Measurements from ENCODE around the gene STAC3.

STAC3 gene

DNA sequence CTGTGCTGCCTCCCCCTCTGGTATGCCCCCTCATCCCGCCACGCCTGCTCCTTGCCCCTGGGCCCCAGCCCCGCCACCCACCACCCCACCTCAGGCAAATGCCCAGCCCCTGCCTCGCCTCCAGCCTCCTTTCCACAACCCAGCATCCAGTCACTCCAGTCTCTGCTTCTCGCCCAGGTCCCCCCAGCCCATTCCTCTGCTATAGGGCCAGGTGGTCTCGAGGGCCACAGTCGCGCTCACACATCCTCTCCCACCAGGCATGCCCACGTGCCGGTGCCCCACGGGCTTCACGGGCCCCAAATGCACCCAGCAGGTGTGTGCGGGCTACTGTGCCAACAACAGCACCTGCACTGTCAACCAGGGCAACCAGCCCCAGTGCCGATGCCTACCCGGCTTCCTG is 40.5 kb downstream of the STAC3 start:
- no peak for DNase-seq

DNA sequence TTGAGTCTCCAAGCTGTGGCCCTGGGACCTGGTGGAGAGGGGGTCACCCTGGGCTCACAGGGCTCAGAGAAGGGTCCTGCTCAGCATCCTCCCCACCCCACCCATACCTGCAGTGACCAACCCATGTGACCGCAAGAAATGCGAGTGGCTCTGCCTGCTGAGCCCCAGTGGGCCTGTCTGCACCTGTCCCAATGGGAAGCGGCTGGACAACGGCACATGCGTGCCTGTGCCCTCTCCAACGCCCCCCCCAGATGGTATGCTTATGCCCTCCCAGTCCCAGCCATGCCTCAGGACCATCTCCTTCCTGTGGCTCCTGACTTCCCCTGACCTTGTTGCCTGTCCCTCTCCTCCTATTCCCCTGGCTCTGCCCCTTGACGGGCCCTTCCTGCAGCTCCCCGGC is 41.1 kb downstream of the STAC3 start:
- DNase-seq: no peak

DNA sequence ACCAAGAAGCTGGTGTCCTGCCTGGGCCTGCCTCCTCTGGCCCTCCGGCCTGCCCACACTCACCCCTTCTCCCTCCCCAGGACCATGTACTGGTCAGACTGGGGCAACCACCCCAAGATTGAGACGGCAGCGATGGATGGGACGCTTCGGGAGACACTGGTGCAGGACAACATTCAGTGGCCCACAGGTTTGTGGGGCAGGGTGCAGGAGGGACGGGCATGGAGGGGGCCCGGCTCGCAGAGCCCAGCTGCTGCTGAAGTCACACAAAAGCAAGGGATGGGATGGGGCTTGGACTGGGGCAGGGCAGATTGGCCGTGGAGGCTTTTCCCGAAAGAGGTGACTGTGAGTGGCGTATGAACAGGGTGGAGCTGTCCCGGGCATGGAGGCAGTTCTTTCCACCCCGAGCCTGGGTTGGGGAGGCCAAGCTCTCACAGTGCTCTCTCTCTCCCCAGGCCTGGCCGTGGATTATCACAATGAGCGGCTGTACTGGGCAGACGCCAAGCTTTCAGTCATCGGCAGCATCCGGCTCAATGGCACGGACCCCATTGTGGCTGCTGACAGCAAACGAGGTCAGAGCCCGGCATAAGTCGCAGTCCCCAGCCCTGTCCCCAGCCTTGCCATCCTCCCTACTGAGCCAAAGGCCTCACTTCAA is 42.2 kb downstream of the STAC3 start:
- no peak for DNase-seq

DNA sequence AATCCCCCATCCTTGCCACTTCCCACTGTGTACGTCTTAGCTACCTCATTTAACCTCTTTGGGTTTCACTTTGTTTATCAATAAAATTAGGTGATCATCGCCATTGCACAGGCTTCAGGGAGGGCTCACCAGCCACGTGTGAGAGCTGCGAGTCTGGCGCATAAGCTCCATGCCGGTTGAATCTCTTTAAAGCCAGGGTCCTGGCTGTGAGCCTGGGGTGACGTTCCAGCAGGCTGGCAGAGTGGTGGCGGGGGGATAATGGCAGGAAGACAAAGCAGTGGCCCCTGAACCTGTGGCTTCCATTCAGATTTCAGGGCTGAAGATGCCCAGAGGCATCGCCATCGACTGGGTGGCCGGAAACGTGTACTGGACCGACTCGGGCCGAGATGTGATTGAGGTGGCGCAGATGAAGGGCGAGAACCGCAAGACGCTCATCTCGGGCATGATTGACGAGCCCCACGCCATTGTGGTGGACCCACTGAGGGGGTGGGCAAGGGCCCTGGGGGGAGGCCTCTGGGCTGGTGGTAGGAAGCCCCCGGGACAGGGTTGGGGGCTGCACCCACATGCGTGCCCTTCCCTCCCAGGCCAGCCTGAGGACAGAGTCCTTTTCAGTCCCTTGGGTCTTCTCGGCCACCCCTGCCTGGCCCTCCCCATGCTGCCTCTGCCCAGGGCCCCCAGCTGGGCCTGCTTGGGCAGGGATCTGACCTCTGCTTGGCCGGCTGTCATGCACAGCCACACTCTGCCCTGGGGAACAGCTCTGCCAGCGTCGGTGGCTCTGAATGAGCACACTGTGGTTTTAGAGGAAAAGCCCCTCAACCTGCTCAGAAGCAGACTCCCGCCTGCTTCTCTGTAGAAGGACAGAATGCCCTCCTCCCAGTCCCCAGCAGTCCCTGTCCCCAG is 43.0 kb downstream of the STAC3 start:
- no peak for DNase-seq

DNA sequence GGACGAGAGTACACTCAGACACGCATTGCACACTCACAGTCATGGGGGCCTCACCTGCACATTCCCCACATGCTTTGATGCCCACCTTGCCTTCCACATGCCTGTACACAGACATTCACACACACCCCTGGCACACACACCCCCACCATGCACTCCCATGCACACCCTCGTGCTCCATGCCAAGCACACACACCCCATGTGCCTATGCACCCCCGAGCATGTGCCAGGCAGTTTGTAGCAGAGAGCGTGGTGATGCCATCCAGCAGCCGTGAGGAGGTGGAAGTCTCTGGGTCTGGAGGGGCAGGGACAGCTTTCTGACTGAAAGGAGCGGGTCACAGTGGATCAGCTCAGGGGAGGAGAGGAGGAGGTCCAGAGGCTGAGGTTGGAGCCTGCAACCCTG is 45.1 kb downstream of the STAC3 start:
- DNase-seq: no peak

DNA sequence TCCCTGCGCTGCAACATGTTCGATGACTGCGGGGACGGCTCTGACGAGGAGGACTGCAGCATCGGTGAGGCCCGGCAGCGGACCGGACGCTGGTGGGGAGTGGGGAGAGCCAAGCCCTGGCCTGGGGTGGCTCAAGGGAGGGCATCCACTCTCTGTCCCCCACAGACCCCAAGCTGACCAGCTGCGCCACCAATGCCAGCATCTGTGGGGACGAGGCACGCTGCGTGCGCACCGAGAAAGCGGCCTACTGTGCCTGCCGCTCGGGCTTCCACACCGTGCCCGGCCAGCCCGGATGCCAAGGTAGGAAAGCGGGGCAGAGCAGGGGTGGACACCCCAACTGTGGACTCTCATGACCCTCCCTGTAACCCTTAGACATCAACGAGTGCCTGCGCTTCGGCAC is 45.8 kb downstream of the STAC3 start:
- DNase-seq: no peak

DNA sequence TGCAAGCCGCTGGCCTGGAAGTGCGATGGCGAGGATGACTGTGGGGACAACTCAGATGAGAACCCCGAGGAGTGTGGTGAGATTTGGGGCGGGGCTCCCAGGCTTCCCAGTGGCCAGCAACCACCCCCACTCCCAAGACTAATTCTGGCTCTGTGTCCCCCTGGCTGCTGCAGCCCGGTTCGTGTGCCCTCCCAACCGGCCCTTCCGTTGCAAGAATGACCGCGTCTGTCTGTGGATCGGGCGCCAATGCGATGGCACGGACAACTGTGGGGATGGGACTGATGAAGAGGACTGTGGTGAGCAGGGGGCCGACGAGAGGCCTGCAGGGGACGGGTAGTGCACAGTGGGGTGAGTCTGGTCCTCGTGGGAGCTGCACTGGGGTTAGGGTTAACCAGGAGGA is 46.5 kb downstream of the STAC3 start:
- no peak for DNase-seq

DNA sequence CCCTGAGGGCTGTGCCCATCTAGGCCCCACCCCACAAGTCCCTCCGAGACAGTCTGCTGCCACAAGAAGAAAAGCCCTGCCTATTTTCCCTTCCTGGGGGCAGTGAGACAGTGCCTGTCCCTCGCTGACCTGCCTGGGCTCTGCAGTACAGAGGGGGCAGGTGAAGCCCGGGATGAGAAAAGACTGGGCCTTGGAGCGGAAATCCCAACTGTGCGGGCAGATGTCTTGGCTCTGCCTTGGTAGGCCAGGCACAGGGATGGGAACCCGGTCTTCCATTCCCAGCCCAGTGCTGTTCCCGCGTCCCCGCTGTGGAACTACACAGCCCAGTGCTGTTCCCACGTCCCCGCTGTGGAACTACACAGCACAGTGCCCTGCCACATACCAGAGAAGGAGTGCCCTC is 47.2 kb downstream of the STAC3 start:
- DNase-seq: no peak

DNA sequence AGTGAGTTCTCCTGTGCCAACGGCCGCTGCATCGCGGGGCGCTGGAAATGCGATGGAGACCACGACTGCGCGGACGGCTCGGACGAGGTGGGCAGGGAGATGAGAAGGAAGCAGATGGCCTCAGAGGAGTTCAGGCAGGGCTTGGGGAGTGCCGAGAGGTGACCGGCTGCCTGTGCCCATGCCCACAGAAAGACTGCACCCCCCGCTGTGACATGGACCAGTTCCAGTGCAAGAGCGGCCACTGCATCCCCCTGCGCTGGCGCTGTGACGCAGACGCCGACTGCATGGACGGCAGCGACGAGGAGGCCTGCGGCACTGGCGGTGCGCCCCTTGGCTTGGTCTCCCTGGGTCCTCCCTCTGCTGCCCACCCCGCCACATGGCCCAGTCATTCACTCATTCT is 47.8 kb downstream of the STAC3 start:
- DNase-seq: no peak

DNA sequence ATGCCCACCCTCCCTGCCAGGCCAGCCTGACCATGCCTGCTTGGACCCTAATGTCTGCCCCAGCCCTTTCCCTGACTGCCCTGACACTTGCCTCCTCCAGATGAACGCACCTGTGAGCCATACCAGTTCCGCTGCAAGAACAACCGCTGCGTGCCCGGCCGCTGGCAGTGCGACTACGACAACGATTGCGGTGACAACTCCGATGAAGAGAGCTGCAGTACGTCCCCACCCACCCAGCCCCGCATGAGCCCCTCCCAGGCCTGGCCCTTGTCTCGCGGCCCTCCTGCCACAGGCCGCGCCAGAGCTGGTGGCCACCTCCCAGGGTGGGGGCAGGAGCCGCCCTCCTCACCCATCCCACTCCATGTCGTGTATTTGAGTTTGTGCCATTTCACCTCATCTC is 48.7 kb downstream of the STAC3 start:
- no peak for DNase-seq

DNA sequence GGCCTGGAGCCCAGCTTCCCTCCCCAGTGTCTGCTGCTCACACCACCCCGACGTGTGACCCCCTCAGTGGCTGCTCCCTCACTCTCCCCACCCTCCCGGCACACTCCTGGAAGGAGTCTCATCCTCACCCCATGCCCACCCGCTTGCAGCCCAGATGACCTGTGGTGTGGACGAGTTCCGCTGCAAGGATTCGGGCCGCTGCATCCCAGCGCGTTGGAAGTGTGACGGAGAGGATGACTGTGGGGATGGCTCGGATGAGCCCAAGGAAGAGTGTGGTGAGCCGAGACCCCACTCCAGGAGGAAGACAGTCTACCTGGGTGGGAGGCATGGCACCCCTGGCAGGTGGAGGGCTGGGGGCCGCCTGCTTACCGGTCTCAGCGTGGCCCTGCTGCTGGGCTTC is 49.4 kb downstream of the STAC3 start:
- DNase-seq: no peak

DNA sequence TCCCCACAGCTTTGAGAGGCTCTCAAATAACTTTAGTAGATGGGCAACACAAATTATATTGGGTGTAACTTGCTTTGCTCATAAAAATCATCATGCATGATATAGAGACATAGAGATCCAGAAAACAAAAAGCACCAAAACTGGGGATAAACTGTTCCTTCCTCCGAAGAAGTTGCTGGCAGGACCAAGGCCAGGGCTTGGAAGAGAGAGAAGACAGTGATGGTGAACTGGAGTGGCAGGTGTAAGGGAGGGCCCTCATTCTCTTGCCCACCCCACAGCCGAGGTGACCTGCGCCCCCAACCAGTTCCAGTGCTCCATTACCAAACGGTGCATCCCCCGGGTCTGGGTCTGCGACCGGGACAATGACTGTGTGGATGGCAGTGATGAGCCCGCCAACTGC is 49.8 kb downstream of the STAC3 start:
- no peak for DNase-seq

DNA sequence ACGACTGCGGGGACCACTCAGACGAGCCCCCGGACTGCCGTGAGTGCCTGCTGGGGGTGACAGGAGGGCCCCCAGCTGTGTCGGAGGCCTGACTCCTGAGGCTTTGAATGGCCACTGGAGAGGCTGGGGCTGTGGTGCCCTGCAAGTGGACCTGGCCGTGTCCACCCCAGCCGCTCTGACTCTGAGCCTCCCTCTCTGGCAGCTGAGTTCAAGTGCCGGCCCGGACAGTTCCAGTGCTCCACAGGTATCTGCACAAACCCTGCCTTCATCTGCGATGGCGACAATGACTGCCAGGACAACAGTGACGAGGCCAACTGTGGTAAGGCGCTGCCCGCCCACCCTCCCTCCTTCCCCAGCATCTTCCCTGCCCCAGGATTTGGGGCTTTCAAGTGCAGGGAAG is 50.5 kb downstream of the STAC3 start:
- DNase-seq: no peak

DNA sequence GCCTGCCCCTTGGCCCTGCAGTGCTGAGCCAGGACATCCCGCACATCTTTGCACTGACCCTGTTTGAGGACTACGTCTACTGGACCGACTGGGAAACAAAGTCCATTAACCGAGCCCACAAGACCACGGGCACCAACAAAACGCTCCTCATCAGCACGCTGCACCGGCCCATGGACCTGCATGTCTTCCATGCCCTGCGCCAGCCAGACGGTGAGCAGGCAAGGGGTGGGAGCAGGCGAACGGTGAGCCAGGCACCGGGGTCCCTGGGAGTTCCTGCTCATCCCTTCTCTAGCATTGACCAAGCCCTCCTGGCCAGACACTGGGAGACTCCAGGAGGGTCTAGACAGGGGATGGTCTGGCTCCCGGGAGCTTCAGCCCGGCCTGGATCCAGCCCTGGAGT is 51.8 kb downstream of the STAC3 start:
- DNase-seq: no peak

DNA sequence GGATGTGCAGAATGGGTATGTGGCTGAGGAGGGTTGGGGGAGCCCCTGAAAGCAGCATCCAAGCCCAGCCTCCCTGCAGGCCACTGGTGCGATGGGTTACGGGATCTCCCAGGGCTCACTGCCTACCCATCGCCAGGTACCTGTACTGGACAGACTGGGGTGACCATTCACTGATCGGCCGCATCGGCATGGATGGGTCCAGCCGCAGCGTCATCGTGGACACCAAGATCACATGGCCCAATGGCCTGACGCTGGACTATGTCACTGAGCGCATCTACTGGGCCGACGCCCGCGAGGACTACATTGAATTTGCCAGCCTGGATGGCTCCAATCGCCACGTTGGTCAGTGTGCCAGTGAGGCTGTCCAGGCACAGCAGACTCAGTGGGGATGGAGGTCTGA is 52.7 kb downstream of the STAC3 start:
- no peak for DNase-seq

DNA sequence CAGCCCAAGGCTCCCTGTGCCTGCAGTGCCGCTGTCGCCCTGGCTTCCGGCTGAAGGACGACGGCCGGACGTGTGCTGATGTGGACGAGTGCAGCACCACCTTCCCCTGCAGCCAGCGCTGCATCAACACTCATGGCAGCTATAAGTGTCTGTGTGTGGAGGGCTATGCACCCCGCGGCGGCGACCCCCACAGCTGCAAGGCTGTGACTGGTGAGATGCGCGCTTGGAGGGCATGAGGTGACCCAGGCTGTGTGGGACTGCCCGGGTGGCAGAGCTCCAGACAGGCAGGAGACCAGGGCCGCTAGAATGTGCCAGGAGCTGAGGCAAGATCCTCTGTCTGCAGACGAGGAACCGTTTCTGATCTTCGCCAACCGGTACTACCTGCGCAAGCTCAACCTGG is 54.0 kb downstream of the STAC3 start:
- no peak for DNase-seq

DNA sequence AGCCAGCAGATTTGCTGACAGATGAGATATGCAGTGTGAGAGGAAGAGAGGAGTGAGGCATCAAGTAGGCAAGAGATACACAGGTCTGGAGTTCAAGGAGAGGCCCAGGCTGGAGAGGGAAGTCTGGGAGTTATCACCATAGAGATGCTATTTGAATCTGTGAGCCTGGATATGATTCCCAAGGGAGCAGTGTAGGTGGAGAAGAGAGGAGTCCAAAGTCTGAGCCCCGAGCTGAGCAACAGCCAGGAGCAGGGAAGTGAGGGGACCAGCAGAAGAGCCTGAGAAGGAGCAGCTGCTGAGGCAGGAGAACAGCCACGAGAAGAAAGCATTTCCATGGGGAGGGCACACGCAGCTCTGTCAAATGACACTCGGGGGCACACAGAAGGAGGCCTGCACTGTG is 54.5 kb downstream of the STAC3 start:
- no peak for DNase-seq

DNA sequence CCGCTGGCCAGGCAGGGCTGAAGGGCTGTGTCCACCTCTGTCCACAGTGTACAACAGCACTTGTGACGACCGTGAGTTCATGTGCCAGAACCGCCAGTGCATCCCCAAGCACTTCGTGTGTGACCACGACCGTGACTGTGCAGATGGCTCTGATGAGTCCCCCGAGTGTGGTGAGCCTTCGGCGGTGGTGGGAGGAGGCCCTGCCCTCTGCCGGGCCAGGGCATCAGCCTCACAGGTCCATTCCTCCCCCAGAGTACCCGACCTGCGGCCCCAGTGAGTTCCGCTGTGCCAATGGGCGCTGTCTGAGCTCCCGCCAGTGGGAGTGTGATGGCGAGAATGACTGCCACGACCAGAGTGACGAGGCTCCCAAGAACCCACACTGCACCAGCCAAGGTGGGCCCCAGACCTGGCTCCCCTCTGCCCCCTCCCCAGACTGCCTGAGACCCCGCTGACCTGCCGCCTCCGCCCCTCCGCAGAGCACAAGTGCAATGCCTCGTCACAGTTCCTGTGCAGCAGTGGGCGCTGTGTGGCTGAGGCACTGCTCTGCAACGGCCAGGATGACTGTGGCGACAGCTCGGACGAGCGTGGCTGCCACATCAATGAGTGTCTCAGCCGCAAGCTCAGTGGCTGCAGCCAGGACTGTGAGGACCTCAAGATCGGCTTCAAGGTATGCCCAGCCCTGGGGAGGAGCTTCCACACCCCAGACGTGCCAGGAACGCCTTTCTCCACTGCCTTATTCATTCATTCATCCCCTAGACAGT is 55.2 kb downstream of the STAC3 start:
- DNase-seq: no peak

DNA sequence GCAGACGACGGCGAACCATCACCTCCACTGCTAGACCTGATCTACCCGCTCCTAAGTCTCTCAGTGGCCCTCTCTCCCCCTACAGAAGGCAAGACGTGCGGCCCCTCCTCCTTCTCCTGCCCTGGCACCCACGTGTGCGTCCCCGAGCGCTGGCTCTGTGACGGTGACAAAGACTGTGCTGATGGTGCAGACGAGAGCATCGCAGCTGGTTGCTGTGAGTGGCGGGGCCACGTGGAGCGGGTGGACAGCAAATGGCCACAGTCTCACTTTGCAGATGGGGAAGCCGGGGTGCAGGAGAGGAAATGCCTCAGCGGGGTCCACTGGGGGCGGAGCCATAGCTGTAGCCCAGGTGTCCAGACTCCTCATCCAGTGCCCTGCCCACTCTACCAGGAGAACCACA is 55.8 kb downstream of the STAC3 start:
- no peak for DNase-seq

DNA sequence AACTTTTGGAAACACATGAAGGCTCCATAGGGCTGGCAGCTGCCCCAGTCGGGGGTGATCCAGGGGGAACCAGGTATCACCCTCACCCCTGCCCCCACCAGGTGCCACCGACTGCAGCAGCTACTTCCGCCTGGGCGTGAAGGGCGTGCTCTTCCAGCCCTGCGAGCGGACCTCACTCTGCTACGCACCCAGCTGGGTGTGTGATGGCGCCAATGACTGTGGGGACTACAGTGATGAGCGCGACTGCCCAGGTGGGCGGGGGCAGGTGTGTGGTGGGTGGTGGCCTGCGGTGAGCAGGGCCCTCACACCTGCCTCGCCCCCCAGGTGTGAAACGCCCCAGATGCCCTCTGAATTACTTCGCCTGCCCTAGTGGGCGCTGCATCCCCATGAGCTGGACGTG is 56.7 kb downstream of the STAC3 start:
- peak; percentile 88 for DNase-seq

DNA sequence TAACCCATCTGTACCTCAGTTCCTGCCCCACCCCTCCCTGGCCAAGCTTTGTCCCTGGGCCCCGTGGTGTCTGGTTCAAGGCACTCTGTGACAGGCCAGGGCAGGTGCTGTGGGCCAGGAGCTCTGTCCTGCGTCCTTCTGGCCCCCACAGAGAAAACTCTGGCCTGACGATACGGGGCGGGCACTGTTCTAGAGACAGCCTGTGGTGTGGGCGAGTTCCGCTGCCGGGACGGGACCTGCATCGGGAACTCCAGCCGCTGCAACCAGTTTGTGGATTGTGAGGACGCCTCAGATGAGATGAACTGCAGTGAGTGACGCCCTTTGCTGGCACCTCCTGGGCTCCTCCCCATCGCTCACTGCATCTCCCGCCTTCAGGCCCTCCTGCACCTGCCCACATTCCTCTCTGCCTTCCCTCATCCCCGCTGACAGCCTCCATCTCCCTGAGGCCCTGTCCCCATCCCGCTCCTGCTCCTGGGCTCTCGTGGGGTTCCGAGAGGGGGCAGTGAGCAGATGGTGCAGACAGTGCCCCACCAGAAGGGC is 57.2 kb downstream of the STAC3 start:
- DNase-seq: peak; percentile 87
